Stimulated activated CD4-positive, alpha-beta T cell treated with anti-CD3 and anti-CD28 coated beads, Interleukin-2, amount 100 ng/mL, for 24 hours (primary cell): Measurements from ENCODE around the gene TUBB1.
"Not testable (repeated sequence)": the region's sequence is repeated elsewhere in the genome, so short reads cannot be mapped to it uniquely, and the experiment has no call there.

Source experiments
- DNase-seq, 2 donors: peaks; one replicate each; pipeline ENCODE4 v3.0.0-alpha.2; 2020

Gene TUBB1

DNA sequence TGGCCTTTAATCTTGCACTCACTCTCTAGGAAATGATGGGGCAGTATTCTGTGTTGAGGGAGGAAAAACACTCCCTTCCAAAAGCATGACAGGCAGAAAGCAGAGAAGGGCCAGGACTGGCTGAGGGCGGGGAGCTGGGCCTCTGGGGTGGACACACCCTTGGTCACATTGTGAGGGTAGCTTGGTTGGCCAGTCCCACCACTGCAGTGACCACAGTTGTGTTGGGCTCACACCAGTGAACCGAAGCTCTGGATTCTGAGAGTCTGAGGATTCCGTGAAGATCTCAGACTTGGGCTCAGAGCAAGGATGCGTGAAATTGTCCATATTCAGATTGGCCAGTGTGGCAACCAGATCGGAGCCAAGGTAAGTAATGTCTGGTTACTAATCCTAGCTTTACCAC, at the start of gene TUBB1:
TUBB1 (plus strand) TSS at position 213 of the 400 bp plus-strand sequence; CDS start at position 307, 94 bp downstream.
- peak in 1 of 2 donors; percentile 12 for DNase-seq

DNA sequence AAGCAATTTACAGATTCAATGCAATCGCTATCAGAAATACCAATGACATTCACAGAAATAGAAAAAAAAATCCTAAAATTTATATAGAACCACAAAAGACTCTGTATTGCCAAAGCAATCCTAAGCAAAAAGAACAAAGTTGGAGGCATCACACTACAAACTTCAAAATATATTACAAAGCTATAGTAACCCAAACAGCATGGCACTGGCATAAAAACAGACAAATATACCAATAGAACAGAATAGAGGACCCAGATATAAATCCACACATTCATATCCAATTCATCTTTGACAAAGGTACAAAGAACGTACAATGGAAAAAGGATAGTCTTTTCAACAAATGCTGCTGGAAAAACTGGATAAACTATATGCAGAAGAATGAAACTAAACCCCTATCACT, 49.8 kb upstream of the TUBB1 start:
- DNase-seq, result no peak

DNA sequence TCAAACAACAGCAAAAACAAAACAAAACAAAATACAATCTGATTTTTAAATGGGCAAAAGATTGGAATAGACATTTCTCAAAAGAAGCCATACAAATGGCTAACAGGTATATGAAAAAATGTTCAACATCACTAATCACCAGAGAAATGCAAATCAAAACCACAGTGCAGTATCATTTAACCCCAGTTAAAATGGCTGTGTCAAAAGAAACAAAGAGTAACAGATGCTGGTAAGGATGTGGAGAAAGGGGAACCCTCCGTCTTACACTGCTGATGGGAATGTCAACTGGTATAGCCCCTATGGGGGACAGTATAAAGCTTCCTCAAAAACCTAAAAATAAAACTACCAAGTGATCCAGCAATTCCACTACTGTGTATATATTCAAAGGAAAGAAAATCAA, 49.1 kb upstream of the TUBB1 start:
- DNase-seq, result no peak

DNA sequence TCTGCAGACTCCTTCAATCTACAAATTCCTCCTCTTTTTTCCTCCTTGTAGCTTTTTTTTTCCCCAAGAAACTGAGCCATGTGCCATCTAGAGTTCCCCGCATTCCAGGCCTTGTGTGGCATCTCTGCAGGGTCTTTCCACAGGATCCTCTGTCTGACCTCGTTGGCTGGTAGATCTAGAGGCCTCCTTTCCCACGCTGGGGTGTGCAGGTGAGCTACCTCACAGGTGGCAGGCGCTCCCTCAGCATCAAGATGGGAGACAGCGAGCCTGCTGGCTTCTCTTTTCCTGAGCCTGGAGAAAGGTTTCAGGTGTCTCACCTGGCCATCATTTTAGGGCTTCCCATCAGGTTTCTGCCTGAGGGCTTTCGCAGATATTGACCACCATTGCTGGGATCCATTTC, 47.8 kb upstream of the TUBB1 start:
- no peak for DNase-seq

DNA sequence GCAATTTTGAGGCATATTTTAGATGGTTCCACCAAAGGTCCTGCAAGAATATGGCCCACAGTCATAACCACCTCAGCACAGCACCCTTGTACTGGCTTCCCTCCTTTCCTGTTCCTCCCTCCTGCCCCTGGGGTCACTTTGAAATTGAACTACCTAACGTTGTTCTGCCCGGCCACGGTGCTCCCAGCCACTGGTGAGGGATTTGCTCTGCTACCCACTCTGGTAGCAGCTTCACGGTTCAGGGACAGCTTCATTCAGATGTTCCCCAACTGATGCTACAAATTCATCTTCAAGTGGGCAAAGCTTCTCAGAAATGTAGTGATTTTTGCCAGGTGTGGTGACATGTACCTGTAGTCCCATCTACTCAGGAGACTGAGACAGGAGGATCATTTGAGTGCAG, 46.0 kb upstream of the TUBB1 start:
- DNase-seq, result no peak

DNA sequence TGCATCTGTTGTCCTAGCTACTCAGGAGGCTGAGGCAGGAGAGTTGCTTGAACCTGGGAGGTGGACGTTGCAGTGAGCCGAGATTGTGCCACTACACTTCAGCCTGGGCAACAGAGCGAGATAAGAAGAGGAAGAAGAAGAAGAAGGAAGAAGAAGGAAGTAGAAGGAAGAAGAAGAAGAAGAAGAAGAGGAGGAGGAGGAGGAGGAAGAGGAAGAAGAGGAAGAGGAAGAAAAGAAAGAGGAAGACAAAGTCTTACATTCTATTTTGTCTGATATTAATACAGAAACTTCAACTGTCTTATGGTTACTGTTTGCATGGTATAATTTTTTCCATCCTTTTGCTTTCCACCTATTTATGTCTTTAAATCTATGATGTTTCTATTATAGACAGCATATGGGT, 45.4 kb upstream of the TUBB1 start:
- no peak for DNase-seq

DNA sequence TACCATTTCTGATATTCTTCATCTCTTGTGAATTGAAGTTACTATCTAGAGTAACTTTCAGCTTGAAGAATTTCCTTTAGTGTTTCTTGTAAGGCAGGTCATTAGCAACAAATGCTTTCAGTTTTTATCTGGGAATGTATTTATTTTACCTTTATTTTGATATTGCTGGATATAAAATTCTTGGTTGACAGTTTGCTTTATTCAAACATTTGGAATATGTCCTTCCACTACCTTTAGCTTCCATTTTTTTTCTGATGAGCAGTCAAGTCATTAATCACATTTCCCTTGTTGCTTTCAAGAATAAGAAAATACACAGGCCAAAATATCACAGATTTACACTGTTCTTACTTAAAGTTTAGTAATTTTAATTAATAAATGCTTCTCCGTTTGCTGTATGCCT, 43.9 kb upstream of the TUBB1 start:
- no peak for DNase-seq

DNA sequence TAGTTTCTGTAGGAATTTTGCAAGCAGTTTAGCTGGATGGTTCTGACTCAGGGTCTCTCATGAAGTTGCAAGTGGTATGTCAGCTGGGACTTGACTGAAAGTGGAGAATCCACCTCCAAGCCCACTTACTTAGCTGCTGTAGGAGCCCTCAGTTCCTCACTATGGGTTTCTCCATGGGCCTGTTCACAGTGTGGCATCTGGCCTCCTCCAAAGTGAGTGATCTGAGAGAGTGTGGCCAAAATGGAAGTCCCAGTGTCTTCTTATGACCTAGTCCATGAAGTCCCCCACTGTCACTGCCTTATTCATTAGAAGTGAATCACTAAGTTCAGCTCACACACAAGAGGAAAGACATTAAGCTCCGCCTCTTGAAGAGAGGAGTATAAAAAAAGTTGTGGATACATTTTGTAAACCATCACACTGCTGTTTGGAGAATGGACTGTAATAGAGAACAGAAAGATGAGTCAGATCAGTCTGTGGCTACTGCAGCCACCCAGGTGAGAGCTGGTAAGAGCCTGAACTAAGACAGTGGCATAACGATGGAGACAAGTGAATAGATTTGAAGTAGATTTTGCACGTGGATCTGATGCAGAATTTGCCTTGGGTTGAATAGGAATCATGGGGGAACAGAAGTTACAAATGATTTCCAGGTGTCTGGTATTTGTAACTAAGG, 43.0 kb upstream of the TUBB1 start:
- no peak for DNase-seq

DNA sequence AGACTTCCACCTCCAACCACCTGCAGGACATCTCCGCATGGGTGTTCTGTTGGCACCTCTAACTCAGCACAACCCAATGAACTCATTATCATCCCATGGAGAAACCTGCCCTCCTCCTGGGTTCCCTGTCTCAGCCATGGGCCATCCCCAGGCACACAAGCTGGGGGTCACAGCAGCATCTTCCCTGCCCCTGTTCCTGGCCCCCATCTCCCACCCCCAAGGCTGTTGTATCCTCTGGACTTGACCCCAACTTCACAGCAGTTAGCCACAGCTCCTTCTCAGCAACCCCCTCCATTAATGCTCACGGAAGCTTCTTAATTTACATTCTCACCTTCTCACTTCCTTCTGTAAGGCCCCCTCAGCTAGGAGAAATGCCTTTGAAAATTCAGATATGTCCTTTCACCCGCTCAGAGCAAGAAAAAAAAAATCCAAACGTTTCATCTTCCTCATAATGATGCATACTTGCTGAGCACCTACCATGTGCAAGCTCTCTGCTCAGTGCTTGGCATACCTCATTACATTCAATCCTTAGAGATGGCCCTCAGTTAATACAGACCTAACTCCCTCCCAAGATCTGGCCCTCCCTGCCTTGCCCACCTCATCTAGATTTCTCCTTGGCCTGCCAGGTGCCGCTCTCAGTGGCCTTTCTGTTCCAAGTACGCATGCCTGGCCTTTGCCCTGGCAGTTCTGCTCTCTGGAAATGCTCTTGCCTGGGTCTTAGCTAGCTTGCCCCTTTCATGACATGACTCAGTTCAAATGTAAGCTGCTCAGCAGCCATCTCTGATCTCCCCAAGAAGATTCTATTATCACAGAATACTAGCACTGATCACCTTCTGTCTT, 40.7 kb upstream of the TUBB1 start:
- DNase-seq, result no peak

DNA sequence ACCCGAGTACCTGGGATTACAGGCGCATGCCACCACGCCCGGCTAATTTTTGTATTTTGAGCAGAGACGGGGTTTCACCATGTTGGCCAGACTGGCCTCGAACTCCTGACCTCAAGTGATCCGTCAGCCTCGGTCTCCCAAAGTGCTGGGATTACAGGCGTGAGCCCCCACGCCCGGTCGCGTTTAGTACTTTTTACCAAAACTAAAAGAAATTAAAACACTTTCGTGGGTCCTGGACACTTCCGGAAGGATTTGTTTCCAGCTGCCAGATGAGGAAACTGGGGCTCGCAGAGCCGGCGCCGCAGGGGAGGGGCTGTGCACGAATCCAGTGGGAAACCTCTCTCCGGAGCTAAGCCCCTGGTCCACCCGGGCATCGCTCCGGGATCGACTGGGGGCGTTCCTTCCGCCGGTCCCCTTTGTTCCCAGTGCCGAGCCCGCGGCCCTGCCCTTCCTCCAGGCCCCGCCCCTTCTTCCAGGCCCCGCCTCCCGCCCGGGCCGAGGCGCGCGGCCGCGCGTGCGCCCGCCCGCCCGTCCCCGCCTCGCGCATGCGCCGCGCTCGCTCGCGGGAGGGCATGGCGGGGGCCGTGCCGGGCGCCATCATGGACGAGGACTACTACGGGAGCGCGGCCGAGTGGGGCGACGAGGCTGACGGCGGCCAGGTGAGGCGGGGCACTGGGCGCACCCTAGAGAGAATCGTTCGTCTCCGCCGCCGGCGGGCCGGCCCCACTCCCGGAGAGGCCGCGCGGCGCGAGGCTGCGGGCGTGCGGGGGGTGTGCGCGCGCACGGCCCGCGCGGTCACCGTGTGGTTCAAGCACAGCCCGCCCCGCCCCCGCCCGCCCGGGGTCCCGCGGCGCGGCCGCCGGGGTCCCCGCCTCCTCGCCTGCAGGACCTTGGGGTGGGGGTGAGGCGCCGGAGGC, 38.3 kb upstream of the TUBB1 start, which contains the start of gene NELFCD:
NELFCD (plus strand) TSS at position 546 of the 917 bp plus-strand sequence; CDS start at position 600, 54 bp downstream.
- peak; percentile 93 to 94 for DNase-seq

DNA sequence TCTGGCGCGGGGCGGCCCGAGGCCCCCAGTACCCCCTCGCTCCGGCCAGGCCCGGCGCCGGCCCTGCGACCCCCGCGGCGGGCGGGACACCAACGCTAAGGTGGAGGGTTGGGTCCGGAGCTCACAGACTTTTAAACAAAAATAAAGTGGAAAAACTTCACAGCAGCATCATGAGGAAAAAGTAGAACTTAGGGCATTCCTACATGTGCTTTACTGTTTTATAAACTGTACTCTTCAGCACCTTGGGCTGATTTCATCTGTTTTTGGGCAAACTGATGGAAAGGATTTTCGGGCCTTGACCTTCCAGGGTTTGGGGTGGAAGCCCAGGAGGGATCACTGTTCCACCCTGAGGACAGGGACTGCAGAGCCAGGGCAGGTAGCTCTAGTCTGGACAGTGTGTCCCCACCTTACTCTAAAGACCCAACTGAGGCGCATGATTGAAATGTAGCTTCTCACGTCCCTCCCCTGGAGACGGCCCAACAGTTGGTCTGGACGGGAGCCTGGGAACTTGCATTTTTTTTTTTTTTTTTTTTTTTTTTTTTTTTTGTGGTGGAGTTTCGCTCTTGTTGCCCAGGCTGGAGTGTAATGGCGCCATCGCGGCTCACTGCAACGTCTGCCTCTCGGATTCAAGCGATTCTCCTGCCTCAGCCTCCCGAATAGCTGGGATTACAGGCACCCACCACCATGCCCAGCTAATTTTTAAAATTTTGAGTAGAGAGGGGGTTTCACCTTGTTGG, 37.4 kb upstream of the TUBB1 start:
- DNase-seq, result no peak

DNA sequence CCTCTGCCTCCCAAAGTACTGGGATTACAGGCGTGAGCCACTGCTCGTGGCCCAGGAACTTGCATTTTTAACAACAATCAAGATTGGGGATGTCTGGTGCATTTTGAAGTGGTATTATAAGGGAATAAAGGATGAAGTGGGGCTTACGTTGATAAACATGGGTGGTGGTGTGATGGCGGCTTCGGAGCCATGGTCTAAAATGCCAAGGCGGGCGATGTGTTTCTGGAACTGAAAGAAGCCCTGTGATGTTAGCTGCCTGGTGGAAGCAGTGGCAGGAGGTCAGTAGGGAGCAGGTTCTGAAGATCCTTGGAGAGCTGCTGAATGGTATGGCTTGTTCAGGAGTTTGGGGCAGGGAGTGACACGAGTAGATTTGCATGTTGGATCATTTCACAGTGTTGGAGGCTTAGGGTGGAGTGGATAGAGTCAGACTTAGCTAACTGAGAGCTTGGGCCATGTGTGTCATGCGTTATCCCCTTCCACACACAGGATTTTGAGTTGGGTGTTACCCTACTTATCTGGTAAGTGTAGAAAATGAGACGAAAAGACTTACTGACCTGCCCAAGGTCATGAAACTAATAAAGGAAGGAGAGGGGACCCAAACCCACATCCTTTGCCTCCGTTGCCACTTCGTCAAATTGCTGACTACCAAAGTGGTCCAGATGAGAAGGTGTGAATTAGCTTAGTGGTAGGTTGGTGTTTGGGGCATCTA, 36.7 kb upstream of the TUBB1 start:
- DNase-seq, result no peak

DNA sequence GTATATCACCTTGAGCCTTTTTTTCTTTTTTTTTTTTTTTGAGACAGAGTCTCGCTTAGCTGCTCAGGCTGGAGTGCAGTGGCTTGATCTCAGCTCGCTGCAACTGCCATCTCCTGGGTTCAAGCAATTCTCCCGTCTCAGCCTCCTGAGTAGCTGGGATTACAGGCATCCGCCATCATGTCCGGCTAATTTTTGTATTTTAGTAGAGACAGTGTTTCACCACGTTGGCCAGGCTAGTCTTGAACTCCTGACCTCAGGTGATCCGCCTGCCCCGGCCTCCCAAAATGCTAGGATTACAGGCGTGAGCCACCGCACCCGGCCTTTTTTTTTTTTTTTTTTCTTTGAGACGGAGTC, 36.1 kb upstream of the TUBB1 start:
- DNase-seq, result not testable (repeated sequence)

DNA sequence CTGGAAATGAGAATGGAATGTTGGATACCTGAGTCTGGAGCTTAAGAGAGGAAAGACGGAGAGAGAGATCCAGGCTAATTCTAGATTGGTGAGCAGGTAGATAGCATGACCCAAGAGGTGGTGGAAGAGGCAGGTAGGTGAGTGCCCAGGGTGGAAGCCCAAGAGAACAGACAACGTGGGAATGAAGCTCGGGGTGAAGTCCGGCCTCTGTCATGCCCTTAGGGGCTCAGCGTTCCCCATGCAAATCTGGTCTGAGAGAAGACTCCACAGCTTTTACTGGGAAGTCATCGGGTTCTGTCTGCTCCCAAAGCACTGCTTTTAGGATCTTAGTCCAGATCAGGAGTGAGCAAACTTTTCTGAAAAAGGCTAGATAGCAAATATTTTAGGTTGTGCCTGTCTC, 34.5 kb upstream of the TUBB1 start:
- DNase-seq, result peak in 1 of 2 donors; percentile 8

DNA sequence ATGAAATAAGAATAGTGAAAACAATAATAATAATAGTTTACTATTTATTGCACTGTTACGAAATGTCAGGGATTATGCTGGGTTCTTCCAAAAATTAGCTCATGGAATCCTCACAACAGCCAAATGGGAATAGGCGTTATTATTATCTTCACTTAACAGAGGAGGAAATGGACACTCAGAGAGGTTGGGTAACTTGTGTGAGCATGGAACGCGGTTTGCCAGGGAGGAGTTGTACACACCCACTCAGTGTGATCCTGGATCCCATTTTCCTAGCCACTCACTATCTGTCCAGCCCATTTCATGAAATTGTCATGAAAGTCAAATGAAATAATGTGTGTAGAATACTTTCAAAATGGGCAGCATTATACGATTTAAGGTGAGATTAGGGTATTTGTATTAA, 33.6 kb upstream of the TUBB1 start:
- DNase-seq, result peak in 1 of 2 donors; percentile 11

DNA sequence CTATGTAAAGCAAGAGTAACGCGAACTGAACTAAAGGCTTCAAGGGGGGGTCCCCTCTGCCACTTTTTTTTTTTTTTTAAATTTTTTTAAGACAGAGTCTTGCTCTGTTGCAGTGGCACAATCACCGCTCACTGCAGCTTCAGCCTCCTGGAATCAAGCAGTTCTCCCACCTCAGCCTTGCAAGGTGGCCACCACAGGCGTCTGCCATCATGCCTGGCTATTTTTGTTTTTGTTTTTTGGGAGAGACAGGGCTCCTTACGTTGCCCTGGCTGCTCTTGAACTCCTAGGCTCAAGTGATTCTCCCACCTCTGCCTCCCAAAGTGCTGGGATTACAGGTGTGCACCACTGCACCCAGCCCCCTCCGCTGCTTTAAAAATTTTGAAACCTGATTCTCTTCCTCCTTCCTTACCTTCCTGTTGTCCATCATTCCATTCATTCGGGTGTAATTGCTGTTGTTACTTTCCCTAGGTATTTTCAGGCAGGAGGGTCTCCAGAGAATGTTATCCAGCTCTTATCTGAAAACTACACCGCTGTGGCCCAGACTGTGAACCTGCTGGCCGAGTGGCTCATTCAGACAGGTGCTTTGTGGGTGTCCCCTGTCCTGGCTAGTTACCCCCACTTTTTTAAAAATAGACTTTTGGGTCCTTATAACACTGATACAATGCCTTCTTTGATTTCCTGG, 32.8 kb upstream of the TUBB1 start:
- no peak for DNase-seq

DNA sequence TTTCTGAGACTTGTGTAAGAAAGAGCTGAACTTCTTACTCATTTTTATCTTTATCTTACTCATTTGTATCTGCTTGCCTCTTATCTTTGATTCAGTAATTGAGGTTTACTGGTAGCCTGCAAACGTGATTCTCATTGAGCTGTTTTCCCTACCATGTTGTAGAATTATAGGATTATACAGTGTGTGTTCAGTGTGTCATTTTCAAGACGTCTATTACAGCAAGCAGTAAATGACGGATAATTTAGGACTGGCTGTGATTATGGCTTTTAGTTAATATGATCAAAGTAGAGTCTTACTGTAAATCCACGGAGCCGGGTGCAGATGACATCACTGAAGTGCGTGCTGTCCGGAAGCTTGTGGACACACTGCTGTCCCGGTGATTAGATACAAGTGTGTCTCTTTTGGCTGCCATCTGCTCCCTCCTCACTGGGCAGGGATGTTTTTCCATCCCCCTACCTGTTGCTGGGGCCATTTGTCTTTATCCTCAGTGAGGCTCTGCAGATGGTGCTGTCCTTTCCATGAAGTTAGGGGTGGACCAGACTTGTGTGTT, 32.2 kb upstream of the TUBB1 start:
- DNase-seq, result no peak

DNA sequence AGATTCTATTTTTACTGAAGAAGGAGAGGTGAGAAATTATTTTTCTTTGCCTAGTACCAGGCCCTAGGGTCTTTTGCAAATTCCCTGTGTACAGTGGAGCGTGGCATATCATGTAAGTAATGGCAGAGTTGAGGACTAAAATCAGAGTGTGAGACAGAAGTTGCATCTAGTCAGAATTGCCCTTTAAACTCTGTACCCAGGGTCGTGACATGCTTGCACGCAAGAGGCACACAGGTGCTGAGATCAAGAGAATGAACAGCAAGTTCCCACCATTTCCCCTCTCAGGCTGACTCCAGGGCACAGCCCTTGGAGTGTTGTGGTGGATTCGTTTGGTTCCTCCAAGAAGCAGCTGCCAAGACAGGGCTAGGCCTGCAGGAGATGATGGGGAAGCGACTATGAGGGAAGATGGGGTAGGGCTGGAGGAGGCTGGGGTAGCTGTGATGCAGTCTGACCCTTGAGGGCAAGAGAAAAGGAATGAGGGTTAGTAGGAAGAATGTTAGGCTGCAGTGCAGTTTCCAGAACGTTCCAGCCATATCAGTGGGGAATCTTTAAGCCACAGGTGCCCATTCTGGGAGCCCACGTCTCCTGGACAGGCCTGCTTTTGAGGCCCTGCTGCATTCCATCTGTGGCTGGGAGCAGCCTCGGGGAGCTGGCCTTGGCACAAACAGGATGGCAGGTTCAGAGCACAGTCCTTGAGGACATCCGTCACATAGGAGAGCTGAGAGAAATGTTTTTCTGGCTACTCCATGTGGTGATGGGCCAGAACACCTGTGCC, 31.3 kb upstream of the TUBB1 start:
- DNase-seq, result no peak

DNA sequence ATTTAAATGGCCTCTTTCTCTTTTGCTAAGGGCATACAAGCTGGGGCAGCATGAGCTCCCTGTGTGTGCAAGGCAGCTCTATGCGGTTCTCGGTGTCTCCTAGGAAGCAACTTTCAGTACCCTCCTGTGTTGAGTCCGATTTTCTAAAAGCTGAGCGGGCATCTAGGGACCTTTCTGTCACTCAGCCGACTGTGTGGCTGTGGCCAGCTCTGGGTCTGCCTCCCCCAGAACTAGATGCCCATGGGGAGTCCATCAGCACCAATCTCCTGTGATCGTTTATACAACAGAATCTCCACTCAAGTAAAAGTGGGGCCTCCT, 30.7 kb upstream of the TUBB1 start:
- no peak for DNase-seq

DNA sequence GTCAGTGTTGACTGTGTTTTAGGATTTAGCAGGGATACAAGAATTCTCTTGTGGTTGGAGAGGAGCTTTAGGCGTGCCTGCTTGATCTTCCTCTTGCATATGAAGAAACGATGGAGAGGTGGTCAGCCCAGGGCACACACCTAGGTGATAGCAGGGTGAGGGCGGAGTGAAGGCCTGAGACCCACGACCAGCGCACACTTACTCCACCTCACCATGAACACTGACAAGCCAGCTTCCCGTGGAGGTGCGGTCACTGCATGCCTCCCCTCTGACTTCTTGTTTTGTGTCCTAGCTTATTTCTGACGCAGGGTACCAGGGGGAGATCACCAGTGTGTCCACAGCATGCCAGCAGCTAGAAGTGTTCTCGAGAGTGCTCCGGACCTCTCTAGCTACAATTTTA, 30.0 kb upstream of the TUBB1 start:
- DNase-seq, result no peak
